Astrocyte (in vitro differentiated cells and primary cell): Measurements from ENCODE around the gene DHTKD1. TPM values are rescaled to one million over a fixed set of nuclear protein-coding genes. Genes with fewer than 3 reads are reported as not detected.

ENCODE experiments used
- DNase-seq: peaks from one replicate; pipeline ENCODE4 v3.0.0-alpha.2; 2010; ENCODE audit warnings: low read depth
- FAIRE-seq: peaks from 2 replicates; lab custom pipeline; 2011; peaks lifted over from hg19 to GRCh38; lab: Jason Lieb, UNC
- H2AFZ ChIP-seq: 2 replicates; pipeline ENCODE4 v1.6.0; 2012; ENCODE audit warnings: low read depth, low read length, inconsistent platforms
- H3K27ac ChIP-seq: 2 replicates; pipeline ENCODE4 v1.5.1; 2011; ENCODE audit warnings: low read depth, low read length, inconsistent platforms
- H3K27me3 ChIP-seq: 2 replicates; pipeline ENCODE4 v1.6.0; 2011; ENCODE audit warnings: low read length, inconsistent platforms; ENCODE audit not compliant: insufficient read depth
- H3K36me3 ChIP-seq: 2 replicates; pipeline ENCODE4 v1.5.1; 2011; ENCODE audit warnings: low read length, inconsistent platforms; ENCODE audit not compliant: insufficient read depth
- H3K4me1 ChIP-seq: 2 replicates; pipeline ENCODE4 v1.5.1; 2011; ENCODE audit warnings: low read length, inconsistent platforms; ENCODE audit not compliant: insufficient read depth
- H3K4me2 ChIP-seq: 2 replicates; pipeline ENCODE4 v1.6.0; 2012; ENCODE audit warnings: low read length, inconsistent platforms
- H3K4me3 ChIP-seq: 2 replicates; pipeline ENCODE4 v1.5.1; 2011; ENCODE audit warnings: low read depth, mild to moderate bottlenecking, low read length, inconsistent platforms; ENCODE audit not compliant: insufficient read depth
- H3K79me2 ChIP-seq: 2 replicates; pipeline ENCODE4 v1.6.0; 2012; ENCODE audit warnings: mild to moderate bottlenecking, low read length, inconsistent platforms; ENCODE audit not compliant: insufficient read depth
- H3K9ac ChIP-seq: 2 replicates; pipeline ENCODE4 v1.6.0; 2012; ENCODE audit warnings: mild to moderate bottlenecking, low read length, inconsistent platforms
- H3K9me3 ChIP-seq: 2 replicates; pipeline ENCODE4 v1.5.1; 2012; ENCODE audit warnings: low read depth, mild to moderate bottlenecking, low read length, inconsistent platforms; ENCODE audit not compliant: insufficient read depth
- H4K20me1 ChIP-seq: 2 replicates; pipeline ENCODE4 v1.6.0; 2012; ENCODE audit warnings: low read length, inconsistent platforms; ENCODE audit not compliant: insufficient read depth
- H3K27ac Mint-ChIP-seq: one replicate; pipeline ENCODE4 v1.8.0; 2021; ENCODE audit warnings: mild to moderate bottlenecking, mixed read lengths; ENCODE audit not compliant: unreplicated experiment
- H3K27me3 Mint-ChIP-seq: one replicate; pipeline ENCODE4 v1.8.0; 2021; ENCODE audit warnings: low read depth, mixed read lengths; ENCODE audit not compliant: unreplicated experiment
- H3K36me3 Mint-ChIP-seq: one replicate; pipeline ENCODE4 v1.8.0; 2021; ENCODE audit warnings: low read depth, mixed read lengths; ENCODE audit not compliant: unreplicated experiment
- H3K4me1 Mint-ChIP-seq: one replicate; pipeline ENCODE4 v1.8.0; 2021; ENCODE audit warnings: low read depth, mixed read lengths; ENCODE audit not compliant: unreplicated experiment
- H3K4me3 Mint-ChIP-seq: one replicate; pipeline ENCODE4 v1.8.0; 2021; ENCODE audit warnings: mild to moderate bottlenecking, moderate library complexity, mixed read lengths; ENCODE audit not compliant: unreplicated experiment
- H3K9me3 Mint-ChIP-seq: one replicate; pipeline ENCODE4 v1.8.0; 2021; ENCODE audit warnings: mild to moderate bottlenecking, mixed read lengths; ENCODE audit not compliant: unreplicated experiment
- EZH2 ChIP-seq: IDR thresholded peaks from 2 replicates; pipeline ENCODE4 v1.6.1; 2012; ENCODE audit warnings: mild to moderate bottlenecking, low read length, inconsistent platforms; ENCODE audit not compliant: insufficient read depth
- total RNA-seq: library from RNA; stranded (reverse); gene quantifications from 2 replicates; pipeline ENCODE4 v1.2.1, GENCODE V29; 2021
- TF ChIP-seq, protein P1 (sequence below): IDR thresholded peaks from 2 replicates; pipeline ENCODE4 v1.5.1; 2011; ENCODE audit warnings: low read depth, mild to moderate bottlenecking, inconsistent platforms, low read length, moderate library complexity; ENCODE audit not compliant: insufficient read depth

DHTKD1 gene
- total RNA-seq, 1 donor from 2014 or later, result 19.5 TPM

DNA sequence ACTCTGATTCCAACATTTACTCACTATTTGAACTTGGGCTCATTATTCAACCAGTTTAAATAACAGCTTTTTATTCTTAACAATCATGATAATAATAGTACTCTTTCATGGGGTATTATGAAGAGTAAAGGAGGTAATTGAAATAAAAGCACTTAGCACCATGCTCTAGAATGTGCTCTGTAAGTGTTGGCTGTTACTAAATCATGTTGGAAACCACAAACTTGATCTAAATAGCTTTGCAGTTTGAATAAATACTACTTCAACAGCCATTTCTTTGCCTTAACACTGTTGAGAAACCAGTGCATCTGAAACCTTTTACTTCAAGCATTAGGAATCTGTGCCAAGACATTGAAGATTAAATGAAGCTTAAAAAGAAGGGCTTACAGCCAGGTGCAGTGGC lies 18.2 kb upstream of the DHTKD1 start:
- FAIRE-seq, result no peak
- no peak overlapping the region for H3K27ac ChIP-seq
- no peaks in the 10 kb centered on the region for H3K9me3 Mint-ChIP-seq

GRCh38 chr10:12051241-12051640 lies 17.5 kb upstream of the DHTKD1 start:
- no peaks in the 10 kb centered on the region for H4K20me1 ChIP-seq
- DNase-seq, result no peak
- H3K4me1 ChIP-seq, result no peaks in the 10 kb centered on the region
- no peak overlapping the region for H3K4me3 ChIP-seq
- H3K9me3 ChIP-seq, result no peaks in the 10 kb centered on the region
- H3K9ac ChIP-seq, result no peak overlapping the region
- no peak overlapping the region for H3K27ac ChIP-seq
- TF ChIP-seq, protein P1, sequence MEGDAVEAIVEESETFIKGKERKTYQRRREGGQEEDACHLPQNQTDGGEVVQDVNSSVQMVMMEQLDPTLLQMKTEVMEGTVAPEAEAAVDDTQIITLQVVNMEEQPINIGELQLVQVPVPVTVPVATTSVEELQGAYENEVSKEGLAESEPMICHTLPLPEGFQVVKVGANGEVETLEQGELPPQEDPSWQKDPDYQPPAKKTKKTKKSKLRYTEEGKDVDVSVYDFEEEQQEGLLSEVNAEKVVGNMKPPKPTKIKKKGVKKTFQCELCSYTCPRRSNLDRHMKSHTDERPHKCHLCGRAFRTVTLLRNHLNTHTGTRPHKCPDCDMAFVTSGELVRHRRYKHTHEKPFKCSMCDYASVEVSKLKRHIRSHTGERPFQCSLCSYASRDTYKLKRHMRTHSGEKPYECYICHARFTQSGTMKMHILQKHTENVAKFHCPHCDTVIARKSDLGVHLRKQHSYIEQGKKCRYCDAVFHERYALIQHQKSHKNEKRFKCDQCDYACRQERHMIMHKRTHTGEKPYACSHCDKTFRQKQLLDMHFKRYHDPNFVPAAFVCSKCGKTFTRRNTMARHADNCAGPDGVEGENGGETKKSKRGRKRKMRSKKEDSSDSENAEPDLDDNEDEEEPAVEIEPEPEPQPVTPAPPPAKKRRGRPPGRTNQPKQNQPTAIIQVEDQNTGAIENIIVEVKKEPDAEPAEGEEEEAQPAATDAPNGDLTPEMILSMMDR, result no peak
- no peak for TF ChIP-seq EZH2
- Mint-ChIP-seq H3K27ac (no peak overlapping the region), H3K27me3 (no peaks in the 10 kb centered on the region), H3K4me1 (no peaks in the 10 kb centered on the region), H3K36me3 (no peaks in the 10 kb centered on the region), H3K4me3 (no peak overlapping the region), H3K9me3 (no peaks in the 10 kb centered on the region)
- no peak overlapping the region for H2AFZ ChIP-seq
- no peaks in the 10 kb centered on the region for H3K79me2 ChIP-seq
- no peak overlapping the region for H3K4me2 ChIP-seq
- H3K36me3 ChIP-seq, result no peaks in the 10 kb centered on the region
- FAIRE-seq, result no peak
- peaks cover 5% of the 10 kb centered on the region for H3K27me3 ChIP-seq

More for the DNA sequence above, 18.2 kb upstream of the DHTKD1 start:
- Histone ChIP-seq H3K4me2 (no peak overlapping the region), H3K4me1 (no peaks in the 10 kb centered on the region), H4K20me1 (no peaks in the 10 kb centered on the region), H3K36me3 (no peaks in the 10 kb centered on the region), H3K9me3 (no peaks in the 10 kb centered on the region), H3K79me2 (no peaks in the 10 kb centered on the region), H3K9ac (no peak overlapping the region), H3K4me3 (no peak overlapping the region), H2AFZ (no peak overlapping the region), H3K27me3 (peaks cover 5% of the 10 kb centered on the region)
- Mint-ChIP-seq H3K4me1 (no peaks in the 10 kb centered on the region), H3K27ac (no peak overlapping the region), H3K27me3 (no peaks in the 10 kb centered on the region), H3K4me3 (no peak overlapping the region), H3K36me3 (no peaks in the 10 kb centered on the region)
- no peak for DNase-seq
- TF ChIP-seq, protein P1, result no peak
- TF ChIP-seq EZH2, result no peak

DNA sequence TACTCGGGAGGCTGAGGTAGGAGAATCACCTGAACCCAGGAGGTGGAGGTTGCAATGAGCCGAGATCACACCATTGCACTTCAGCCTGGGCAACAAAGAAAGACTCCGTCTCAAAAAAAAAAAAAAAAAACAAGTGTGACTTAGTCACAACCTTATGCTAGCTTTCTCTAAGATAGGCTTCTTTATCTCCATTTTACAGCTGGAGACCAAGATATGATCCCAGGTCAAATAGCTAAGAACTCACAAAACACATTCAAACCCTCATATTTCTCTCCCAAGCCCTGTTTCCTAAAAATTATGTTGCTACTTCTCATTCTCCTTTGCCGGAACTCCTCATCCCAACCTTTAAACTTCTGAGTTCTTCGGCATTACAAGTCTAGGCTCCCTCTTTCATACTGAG lies 13.0 kb upstream of the DHTKD1 start:
- Histone ChIP-seq H3K4me2 (no peak overlapping the region), H3K4me3 (no peak overlapping the region), H3K9ac (no peak overlapping the region), H3K9me3 (no peaks in the 10 kb centered on the region), H3K27me3 (no peaks in the 10 kb centered on the region), H3K4me1 (no peaks in the 10 kb centered on the region), H3K36me3 (no peaks in the 10 kb centered on the region), H3K27ac (no peak overlapping the region), H2AFZ (no peak overlapping the region), H4K20me1 (no peaks in the 10 kb centered on the region), H3K79me2 (no peaks in the 10 kb centered on the region)
- Mint-ChIP-seq H3K27ac (no peak overlapping the region), H3K4me1 (no peaks in the 10 kb centered on the region), H3K36me3 (no peaks in the 10 kb centered on the region), H3K4me3 (no peak overlapping the region), H3K9me3 (no peaks in the 10 kb centered on the region), H3K27me3 (no peaks in the 10 kb centered on the region)
- no peak for DNase-seq
- no peak for FAIRE-seq
- TF ChIP-seq, protein P1, result no peak
- TF ChIP-seq EZH2, result no peak
